GM13976 (cell line): ENCODE measurements around the gene RB1.

ENCODE experiments used
- DNase-seq: peaks from one replicate; pipeline ENCODE4 v3.0.0; 2012; ENCODE audit warnings: low spot score
- in situ Hi-C: fragments of 300-500 bp; cut with MboI; formaldehyde crosslinking; loops from one replicate; pipeline ENCODE4 v1.12.0; 2022; ENCODE audit warnings: low sequenced_read_pairs, mixed read lengths, inconsistent platforms; ENCODE audit not compliant: unreplicated experiment
- TF ChIP-seq, protein P1 (sequence below): IDR thresholded peaks from 2 replicates; pipeline ENCODE4 v1.5.1; 2012; ENCODE audit warnings: borderline replicate concordance, mild to moderate bottlenecking; ENCODE audit not compliant: insufficient read depth; ENCODE audit errors: extremely low read depth, missing control alignments, control extremely low read depth

RB1 gene

DNA sequence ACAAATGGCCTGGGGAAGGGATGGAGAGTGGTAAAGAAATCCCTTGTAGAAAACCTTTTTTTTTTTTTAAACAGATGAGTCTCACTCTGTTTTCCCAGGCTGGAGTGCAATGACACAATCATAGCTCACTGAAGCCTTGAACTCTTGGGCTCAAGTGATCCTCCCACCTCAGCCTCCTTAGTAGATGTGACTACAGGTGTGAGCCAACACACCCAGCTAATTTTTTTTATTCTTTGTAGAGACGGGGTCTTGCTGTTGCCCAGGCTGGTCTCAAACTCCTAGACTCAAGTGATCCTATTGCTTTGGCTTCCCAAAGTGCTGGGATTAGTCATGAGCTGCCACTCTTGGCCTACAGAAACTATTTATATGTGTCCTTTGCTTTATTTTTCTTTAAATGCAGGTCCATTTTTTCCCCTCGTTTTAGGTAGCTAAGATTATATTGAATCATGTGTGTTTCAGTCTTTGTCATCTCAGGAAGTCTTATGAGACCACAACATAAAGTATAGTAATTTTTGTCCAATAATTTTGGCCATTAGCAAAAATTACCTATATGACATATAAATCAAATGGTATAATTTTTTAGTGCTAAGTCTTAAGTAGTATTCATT lies 98.9 kb downstream of the RB1 start:
- DNase-seq: no peak
- in situ Hi-C loops: no loop called here
- TF ChIP-seq, protein P1, sequence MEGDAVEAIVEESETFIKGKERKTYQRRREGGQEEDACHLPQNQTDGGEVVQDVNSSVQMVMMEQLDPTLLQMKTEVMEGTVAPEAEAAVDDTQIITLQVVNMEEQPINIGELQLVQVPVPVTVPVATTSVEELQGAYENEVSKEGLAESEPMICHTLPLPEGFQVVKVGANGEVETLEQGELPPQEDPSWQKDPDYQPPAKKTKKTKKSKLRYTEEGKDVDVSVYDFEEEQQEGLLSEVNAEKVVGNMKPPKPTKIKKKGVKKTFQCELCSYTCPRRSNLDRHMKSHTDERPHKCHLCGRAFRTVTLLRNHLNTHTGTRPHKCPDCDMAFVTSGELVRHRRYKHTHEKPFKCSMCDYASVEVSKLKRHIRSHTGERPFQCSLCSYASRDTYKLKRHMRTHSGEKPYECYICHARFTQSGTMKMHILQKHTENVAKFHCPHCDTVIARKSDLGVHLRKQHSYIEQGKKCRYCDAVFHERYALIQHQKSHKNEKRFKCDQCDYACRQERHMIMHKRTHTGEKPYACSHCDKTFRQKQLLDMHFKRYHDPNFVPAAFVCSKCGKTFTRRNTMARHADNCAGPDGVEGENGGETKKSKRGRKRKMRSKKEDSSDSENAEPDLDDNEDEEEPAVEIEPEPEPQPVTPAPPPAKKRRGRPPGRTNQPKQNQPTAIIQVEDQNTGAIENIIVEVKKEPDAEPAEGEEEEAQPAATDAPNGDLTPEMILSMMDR: no peak

DNA sequence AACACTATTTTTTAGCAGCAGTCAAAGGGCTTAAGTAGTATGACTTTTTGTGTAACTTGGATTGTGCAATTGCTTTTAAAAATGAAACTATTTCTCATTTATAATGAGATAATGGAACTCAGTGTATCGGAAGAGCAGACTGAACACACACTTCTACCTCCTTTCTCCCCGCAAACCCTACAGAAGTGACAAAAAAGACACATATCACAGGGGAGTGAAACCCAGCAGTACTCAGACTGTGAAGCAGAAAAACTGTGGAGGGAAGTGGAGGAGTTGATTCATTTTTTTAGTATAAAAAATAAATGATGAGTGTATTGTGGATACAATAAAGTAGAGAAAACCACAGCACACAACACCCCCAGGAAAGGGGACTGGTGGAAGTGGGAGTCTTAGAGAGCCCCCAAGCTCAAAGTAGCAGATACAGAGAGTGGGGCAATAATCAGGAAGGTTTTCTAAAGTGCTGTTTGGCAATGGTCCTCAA lies 99.6 kb downstream of the RB1 start:
- TF ChIP-seq, protein P1: no peak
- no peak for DNase-seq
- in situ Hi-C loops: no loop called here

DNA sequence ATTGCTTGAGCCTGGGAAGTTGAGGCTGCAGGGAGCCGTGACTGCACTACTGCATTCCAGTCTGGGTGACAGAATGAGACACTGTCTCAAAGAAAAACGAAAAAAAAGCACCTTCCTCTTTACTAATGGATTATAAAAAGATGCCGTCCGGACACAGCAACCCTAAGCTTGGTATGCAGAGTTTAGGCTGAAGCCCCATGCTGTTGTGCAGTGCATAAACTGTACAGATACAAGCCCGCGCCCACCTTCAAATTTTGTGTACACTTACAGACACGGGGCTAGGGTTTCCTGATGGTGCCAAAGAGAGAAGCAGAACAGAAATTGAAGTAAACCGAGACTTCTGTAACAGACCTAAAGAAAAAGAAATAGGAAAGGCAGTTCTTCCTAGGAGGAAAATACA lies 100.4 kb downstream of the RB1 start:
- in situ Hi-C loops: no loop called here
- TF ChIP-seq, protein P1: no peak
- no peak for DNase-seq

DNA sequence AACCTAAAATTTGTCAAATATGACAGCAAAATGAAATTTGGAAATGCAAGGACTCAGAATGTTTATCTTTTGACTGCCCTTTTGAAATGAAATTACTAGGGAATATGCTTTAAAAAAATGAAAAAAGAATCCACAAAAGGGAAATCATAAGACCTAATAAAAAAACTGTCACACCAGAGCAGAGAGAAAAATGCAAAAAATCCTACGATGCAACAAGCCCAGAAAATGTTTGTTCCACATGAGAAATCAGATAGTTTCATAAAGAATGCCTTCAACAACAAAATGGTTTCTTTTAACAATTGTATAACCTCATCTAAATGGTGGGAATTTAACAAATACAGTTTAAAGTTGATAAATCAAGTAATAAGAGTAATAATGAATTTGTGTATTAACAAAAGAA lies 101.4 kb downstream of the RB1 start:
- DNase-seq: no peak
- in situ Hi-C loops: no loop called here
- TF ChIP-seq, protein P1: no peak

DNA sequence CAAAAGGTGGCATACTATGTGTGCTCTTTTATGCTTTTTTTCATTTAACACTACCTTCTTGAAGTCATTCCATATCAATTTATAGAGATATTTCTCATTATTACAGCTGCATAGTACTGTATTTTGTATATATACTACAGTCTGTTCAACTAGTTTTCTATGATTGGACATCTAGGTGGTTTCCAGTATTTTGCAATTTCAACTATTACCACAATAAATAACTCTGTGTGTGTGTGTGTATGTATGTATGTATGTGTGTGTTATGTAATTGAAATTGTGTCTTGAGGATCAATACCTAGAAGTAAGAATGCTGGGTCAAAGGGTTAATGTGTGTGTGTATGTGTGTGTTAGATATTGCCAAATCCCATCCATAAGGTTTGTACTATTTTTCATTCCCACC lies 102.3 kb downstream of the RB1 start:
- in situ Hi-C loops: no loop called here
- no peak for DNase-seq
- TF ChIP-seq, protein P1: no peak

DNA sequence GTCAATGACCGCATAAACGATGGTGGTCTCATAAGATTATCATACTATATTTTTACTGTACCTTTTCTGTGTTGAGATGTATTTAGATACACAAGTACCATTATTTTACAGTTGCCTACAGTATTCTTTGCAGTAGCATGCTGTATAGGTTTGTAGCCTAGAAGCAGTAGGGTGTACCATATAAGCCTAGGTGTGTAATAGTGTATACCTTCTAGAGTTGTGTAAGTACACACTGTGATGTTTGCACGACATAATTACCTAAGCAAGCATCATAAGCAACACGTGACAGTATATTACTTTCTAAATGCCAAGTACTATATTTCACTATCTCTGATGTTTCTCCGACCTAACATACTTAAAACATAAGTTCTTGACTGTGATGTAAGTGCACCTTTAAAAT lies 106.6 kb downstream of the RB1 start:
- DNase-seq: no peak
- in situ Hi-C loops: no loop called here
- TF ChIP-seq, protein P1: no peak
